IPS-18a (cell line): ENCODE data around the gene CLGN.
"Not testable (repeated sequence)": the region's sequence is repeated elsewhere in the genome, so short reads cannot be mapped to it uniquely, and the experiment has no call there.

Experiments used
- H3K27ac ChIP-seq: one replicate; pipeline ENCODE4 v1.5.1; 2013; ENCODE audit warnings: low read length
- H3K27me3 ChIP-seq: one replicate; pipeline ENCODE4 v1.6.1; 2013; ENCODE audit warnings: mild to moderate bottlenecking, low read length; ENCODE audit not compliant: control insufficient read depth, insufficient read depth
- H3K36me3 ChIP-seq: one replicate; pipeline ENCODE4 v1.6.1; 2013; ENCODE audit warnings: low read depth, low read length; ENCODE audit not compliant: control insufficient read depth
- H3K4me1 ChIP-seq: one replicate; pipeline ENCODE4 v1.6.1; 2013; ENCODE audit warnings: low read depth, low read length; ENCODE audit not compliant: control insufficient read depth
- H3K4me3 ChIP-seq: one replicate; pipeline ENCODE4 v1.5.1; 2013; ENCODE audit warnings: low read length
- H3K9ac ChIP-seq: one replicate; pipeline ENCODE4 v1.6.1; 2013; ENCODE audit warnings: mild to moderate bottlenecking, low read length, moderate library complexity
- H3K9me3 ChIP-seq: one replicate; pipeline ENCODE4 v1.6.1; 2013; ENCODE audit warnings: low read depth, low read length; ENCODE audit not compliant: control insufficient read depth

The CLGN gene

DNA sequence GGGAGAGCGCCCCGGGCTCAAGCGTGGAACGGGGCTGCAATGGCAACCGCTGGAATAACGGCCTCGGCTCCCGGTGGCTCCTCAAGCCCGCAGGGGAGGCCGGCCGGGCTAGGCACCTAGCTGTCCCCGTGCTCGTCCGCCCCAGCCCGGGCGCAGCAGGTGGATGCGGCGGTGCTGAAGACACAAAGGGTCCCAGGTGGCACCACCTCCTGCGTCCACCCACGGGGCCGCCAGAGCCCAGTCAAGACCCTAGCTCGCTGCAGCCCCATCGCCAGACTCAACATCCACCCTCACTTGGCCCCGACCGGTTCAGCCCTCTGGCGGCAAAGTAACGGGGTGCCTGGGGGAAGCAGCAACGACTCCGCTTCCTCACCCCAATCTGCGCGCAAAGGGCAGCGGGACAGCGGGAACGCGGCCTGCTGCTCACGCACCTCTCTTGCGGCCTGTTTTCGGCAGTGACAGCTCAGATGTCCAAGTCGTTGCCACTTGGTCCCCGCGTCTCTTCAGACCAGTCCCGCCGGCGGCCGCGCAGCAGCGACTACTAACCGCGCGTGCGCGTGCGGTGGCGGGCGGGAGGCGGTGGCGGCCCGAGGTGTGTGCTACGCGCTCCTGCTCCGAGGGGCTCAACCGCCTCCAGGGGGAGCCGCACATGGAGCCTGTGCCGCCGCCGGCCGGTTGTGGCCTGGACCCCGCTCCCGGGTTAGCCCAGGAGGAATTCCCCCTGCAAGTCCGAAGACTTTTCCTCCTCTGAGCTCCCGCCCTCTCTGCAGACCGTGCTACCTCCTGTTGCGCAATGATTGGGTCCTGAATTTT is at the start of gene CLGN:
Gene CLGN (minus strand): TSS at position 543 of the 813 bp plus-strand sequence. CDS start 14,570 bp downstream, outside the sequence.
- Histone ChIP-seq H3K36me3 (no peaks in the 10 kb centered on the region), H3K9ac (peak within 1 kb of the TSS; percentile 32), H3K9me3 (no peaks in the 10 kb centered on the region), H3K4me3 (peak within 1 kb of the TSS; percentile 77), H3K4me1 (peaks cover 5% of the 10 kb centered on the region), H3K27me3 (peaks cover 7% of the 10 kb centered on the region), H3K27ac (no peak within 1 kb of the TSS)

GRCh38 chr4:140472156-140472555 is 44.7 kb upstream of the CLGN start:
- no peaks in the 10 kb centered on the region for H3K27me3 ChIP-seq
- H3K4me3 ChIP-seq: no peak overlapping the region
- H3K36me3 ChIP-seq: no peaks in the 10 kb centered on the region
- no peak overlapping the region for H3K27ac ChIP-seq
- H3K9me3 ChIP-seq: no peaks in the 10 kb centered on the region
- H3K4me1 ChIP-seq: no peaks in the 10 kb centered on the region
- H3K9ac ChIP-seq: no peak overlapping the region

DNA sequence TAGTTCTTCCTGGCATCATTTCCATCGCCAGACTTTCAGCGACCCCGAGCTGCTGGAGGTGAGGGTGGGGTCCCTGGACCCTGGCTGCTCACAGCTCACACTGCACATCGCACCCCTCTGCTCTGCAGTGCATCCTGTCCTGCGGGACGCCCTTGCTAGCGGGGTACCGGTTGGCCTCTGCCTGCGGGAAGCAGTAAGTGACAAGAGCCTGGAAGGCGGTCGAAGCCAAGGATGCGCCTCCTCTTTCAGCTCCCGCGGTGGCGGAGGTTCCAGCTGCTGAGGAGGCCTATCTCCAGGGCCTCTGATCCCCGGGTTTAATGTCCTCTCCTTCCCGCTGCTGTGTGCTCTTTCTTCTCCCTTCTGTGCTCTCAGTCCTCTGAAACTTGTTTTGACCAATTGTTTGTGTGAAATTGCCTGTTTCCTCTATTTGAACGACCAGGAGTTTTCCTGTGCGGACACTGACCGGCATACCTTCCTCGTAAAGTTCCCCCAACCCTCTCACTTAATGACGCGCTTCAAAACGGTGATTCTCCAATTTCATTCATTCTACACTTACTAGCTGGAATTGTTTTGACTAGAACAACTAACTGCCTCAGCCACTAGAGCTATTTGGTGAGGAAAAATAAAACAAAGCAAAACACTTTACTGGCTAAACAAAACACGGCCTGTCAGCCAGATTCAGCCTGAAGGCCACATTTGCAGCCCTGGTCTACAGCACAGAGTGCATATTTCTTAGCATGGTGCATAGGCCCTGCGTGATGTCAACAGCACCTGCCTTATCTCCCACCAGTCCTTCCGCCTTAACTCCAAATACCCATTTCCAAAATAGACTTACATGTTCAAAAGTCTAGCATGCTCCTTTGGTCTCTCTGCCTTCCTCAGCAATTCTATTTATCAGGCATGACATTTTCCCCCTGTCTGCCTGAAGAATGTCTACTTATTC is 42.6 kb upstream of the CLGN start:
- H3K36me3 ChIP-seq: no peaks in the 10 kb centered on the region
- H3K9me3 ChIP-seq: no peaks in the 10 kb centered on the region
- H3K27ac ChIP-seq: no peak overlapping the region
- no peaks in the 10 kb centered on the region for H3K4me1 ChIP-seq
- no peak overlapping the region for H3K4me3 ChIP-seq
- H3K9ac ChIP-seq: no peak overlapping the region
- no peaks in the 10 kb centered on the region for H3K27me3 ChIP-seq

DNA sequence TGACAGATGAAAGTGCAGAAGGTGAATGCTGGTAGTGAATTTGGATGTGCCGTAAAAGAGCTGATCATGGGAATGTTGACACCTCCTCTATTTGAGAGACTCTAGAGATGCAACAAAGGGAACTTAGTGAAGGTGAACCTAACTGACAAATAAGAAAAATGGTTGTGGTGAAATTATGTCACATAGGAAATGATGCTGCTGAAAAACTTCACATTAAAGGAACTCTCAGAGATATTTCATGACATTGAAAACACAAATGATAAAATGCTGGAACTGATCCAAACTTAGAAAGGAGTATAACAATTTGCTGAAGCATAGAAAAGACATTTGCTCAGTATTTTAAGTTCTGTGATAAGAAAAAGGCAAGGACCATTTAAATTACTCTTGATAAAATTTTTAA is 38.7 kb upstream of the CLGN start:
- Histone ChIP-seq H3K4me1 (no peaks in the 10 kb centered on the region), H3K9me3 (no peaks in the 10 kb centered on the region), H3K9ac (no peak overlapping the region), H3K27me3 (no peaks in the 10 kb centered on the region), H3K4me3 (no peak overlapping the region), H3K36me3 (no peaks in the 10 kb centered on the region), H3K27ac (no peak overlapping the region)

- Histone ChIP-seq H3K4me1 (no peaks in the 10 kb centered on the region), H3K36me3 (no peaks in the 10 kb centered on the region), H3K27me3 (no peaks in the 10 kb centered on the region), H3K9me3 (no peaks in the 10 kb centered on the region), H3K27ac (no peak overlapping the region), H3K9ac (no peak overlapping the region), H3K4me3 (no peak overlapping the region)
These were observed 36.2 kb upstream of the CLGN start for GRCh38 chr4:140463614-140464013.

DNA sequence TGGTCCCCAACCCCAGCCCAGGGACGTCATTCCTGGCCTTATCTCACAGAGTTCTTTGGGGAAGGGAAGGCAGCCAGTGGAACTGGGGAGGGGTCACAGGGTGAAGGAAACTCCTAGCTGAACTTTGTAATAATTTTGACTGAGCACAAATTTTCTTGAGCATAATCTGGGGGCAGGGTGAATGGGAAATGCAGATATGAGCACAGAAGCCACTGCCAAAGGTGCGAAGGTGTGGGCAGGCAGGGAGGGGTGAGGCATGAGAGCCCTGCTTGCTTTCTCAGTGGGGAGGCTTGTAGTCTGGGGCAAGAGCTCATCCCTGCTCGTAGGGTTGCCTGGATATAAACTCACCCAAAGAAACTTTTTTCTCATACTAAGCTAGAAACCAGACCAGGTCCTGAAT is 35.7 kb upstream of the CLGN start:
- Histone ChIP-seq H3K27me3 (no peaks in the 10 kb centered on the region), H3K4me1 (no peaks in the 10 kb centered on the region), H3K27ac (no peak overlapping the region), H3K4me3 (no peak overlapping the region), H3K9me3 (no peaks in the 10 kb centered on the region), H3K36me3 (no peaks in the 10 kb centered on the region), H3K9ac (no peak overlapping the region)

GRCh38 chr4:140450352-140450751 is 22.9 kb upstream of the CLGN start:
- no peaks in the 10 kb centered on the region for H3K9me3 ChIP-seq
- no peaks in the 10 kb centered on the region for H3K27me3 ChIP-seq
- H3K27ac ChIP-seq: no peak overlapping the region
- no peaks in the 10 kb centered on the region for H3K36me3 ChIP-seq
- no peak overlapping the region for H3K9ac ChIP-seq
- H3K4me3 ChIP-seq: no peak overlapping the region
- H3K4me1 ChIP-seq: no peaks in the 10 kb centered on the region

DNA sequence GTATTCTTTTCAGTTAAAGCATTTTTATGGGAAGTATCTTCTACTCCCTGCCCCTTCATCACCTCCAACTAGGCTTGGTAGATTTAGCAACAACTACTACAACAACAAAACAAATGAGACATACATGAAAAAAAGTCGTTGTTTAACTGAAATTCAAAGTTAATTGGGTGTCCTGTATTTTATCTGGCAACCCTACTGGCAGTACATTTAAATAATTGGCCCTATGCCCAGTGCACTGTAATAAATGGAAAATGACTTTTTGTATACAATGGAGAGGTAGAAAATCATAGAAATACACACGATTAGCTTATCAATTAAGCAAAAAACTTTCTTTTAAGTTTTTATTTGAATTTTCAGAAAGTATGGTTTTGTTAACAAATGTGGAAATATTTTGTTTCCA is 21.4 kb upstream of the CLGN start:
- Histone ChIP-seq H3K4me1 (no peaks in the 10 kb centered on the region), H3K9ac (no peak overlapping the region), H3K36me3 (no peaks in the 10 kb centered on the region), H3K27ac (no peak overlapping the region), H3K9me3 (no peaks in the 10 kb centered on the region), H3K4me3 (no peak overlapping the region), H3K27me3 (no peaks in the 10 kb centered on the region)

GRCh38 chr4:140448162-140448561 is 20.7 kb upstream of the CLGN start:
- H3K36me3 ChIP-seq: no peaks in the 10 kb centered on the region
- H3K9me3 ChIP-seq: no peaks in the 10 kb centered on the region
- no peak overlapping the region for H3K9ac ChIP-seq
- H3K4me1 ChIP-seq: no peaks in the 10 kb centered on the region
- no peaks in the 10 kb centered on the region for H3K27me3 ChIP-seq
- H3K4me3 ChIP-seq: no peak overlapping the region
- no peak overlapping the region for H3K27ac ChIP-seq

DNA sequence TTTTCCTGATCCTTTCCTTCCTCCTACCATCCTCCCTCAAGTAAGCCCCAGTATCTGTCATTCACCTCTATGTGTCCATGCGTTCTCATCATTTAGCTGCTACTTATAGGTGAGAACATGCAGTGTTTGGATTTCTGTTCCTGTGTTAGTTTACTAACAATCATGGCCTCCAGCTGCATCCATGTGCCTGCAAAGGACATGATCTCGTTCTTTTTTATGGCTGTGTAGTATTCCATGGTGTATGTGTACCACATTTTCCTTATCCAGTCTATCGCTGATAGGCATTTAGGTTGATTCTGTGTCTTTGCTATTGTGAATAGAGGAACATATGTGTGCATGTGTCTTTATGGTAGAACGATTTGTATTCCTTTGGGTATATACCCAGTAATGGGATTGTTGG is 16.9 kb upstream of the CLGN start:
- H3K27me3 ChIP-seq: not testable (repeated sequence)

DNA sequence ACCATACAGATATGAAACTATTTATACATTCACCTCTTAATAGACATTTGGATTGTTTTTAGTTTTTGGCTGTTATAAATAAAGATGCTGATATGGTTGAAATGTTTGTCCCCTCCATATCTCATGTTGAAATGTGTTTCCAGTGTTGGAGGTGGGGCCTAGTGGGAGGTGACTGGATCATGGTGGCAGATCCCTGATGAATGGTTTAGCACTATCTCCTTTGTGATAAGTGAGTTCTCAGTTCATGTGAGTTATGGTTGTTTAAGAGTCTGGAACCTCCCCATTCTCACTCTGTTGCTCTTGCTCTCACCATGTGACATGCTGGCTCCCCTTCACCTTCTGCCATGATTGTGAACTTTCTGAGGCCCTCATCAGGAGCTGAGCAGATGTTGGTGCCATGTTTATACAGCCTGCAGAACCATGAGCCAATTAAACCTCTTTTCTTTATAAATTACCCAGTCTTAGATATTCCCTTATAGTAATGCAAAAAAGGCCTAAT is 12.2 kb upstream of the CLGN start:
- no peaks in the 10 kb centered on the region for H3K9me3 ChIP-seq
- no peak overlapping the region for H3K27ac ChIP-seq
- H3K27me3 ChIP-seq: no peaks in the 10 kb centered on the region
- no peaks in the 10 kb centered on the region for H3K4me1 ChIP-seq
- H3K36me3 ChIP-seq: no peaks in the 10 kb centered on the region
- no peak overlapping the region for H3K4me3 ChIP-seq
- no peak overlapping the region for H3K9ac ChIP-seq

More for the DNA sequence above, 16.9 kb upstream of the CLGN start:
- H3K4me1 ChIP-seq, H3K4me3 ChIP-seq, H3K27ac ChIP-seq, H3K9ac ChIP-seq, H3K9me3 ChIP-seq, H3K36me3 ChIP-seq: not testable (repeated sequence)
